Measurements from ENCODE around the gene KNG1. TPM values are rescaled to one million over a fixed set of nuclear protein-coding genes. Genes with fewer than 3 reads are reported as not detected.

The KNG1 gene
- total RNA-seq, 1 donor from 2014 or later = 1.4 TPM

DNA sequence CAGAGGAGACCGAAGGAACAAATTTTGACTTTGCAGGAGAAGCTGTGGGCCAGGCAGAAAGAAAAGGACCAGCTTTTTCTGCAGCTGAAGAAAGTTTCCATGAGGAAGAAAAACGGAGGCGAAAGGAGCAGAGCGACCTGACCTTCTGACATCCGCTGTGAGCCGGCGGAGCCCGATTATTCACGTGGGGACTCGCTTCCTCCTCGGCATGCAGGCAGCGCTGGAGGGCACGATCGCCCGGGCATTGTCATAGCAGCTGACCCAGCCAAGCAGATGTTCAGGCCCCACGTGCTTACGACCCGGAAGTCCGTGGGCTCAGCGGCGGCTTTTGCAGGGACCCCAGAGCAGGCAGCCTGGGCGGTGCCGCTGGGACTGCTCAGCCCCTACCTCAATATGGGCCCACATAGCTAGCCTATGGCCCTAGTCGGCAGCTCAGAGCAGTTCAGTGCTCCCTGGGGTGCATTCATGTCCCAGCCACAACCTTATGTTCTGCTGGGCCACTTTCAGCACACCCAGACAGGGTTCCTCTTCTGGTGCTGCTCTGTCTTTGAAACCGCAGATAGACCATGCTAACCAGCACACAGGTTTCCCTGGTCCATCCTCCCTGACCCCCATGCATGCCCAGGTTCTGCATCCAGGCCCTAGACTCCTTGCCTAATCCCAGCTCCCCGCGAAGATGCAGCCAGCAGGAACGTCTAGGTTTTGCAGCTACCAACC lies 55.7 kb downstream of the KNG1 start:
- DNase-seq (ENCODE audit: low spot score) = peak; percentile 52

DNA sequence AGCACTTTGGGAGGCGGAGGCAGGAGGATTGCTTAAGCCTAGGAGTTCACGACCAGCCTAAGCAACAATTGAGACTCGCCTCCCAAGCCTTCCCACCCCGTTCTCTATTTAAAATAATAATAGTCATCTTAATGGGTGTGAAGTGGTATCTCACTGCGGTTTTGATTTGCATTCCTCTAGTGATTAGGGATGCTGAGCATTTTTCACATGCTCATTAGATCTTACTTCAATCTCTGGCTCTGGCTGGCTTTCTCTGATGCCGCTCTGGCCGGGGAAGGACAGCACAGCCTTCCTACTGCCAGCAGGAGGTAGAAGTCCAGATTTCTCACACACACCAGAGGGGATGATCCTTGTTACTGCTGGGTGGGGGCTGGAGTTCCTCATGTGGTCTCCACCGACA lies 58.8 kb downstream of the KNG1 start:
- DNase-seq (ENCODE audit: low spot score) = no peak

DNA sequence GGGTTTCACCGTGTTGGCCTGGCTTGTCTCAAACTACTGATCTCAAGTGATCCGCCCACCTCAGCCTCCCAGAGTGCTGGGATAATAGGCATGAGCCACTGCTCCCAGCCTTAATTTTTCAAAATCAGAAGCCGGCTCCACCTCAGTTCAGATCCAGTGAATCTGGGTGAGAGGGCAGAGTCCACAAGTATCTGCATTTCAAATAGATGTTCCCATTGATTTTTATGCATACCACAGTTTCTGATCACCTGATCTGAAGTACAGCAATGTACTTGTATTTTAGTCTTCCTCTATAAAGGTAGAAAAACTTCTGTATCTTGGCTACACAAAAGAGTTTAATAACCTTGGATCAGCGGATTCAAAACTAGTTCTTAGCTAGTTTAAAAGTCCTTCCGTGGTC lies 62.0 kb downstream of the KNG1 start:
- no peak for DNase-seq (ENCODE audit: low spot score)

DNA sequence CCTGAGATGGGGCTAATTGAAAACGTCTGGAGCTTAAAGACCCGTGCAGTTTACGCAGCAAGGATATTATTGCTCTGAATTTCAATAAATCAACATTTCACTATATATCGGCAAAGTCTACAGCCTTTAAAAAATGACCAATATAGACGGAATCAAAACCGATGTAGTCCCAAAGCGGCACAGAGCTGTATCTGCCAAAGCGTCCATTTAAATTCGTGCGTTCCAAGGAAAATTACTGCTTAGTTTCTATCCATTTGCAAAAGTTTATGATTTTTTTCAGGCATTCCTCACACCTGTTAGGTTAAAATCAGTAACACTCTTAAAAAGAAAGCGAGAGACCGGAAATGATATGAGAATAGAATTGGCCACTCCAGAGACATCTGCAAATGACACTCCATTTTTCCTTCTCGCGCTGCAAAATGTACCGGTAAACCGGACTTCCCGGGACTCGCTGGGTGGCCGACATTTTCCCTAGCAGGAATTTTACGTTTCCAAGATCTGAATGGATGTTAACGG lies 65.4 kb downstream of the KNG1 start:
- peak; percentile 24 for DNase-seq (ENCODE audit: low spot score)

DNA sequence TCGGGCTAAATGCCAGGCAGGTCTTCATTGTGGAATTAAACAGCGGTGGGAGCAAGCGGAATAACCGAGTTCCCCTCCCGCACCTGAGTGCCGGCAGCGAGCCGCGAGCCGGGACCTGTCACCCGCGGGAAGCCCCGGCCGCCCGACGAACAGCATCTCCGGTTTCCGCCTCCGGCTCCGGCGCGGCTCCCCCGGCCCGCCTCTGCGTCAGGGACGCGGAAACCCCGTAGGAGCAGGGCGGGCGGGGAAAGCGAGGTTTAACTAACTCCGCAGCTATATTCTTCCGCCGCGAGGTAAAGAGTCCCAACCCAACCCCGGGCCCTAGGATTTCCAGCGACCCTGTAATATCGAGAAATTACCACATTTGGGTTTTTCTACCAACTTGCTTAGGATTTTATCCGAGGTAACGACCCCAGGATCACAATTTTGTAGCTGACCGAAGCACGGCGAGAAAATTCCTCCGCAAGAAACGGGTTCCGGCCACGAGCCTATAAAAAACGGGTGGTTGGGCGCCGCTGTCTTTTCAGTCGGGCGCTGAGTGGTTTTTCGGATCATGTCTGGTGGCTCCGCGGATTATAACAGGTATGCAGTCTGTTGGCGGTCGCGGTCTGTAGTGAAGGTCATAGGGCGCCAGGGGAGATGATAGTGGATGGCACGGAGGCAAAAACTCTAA lies 66.0 kb downstream of the KNG1 start, which contains the start of gene EIF4A2:
Gene EIF4A2 (plus strand): TSS at position 520 of the 673 bp plus-strand sequence. CDS start 34 bp downstream, at position 554.
- DNase-seq (ENCODE audit: low spot score) = peak; percentile 89

DNA sequence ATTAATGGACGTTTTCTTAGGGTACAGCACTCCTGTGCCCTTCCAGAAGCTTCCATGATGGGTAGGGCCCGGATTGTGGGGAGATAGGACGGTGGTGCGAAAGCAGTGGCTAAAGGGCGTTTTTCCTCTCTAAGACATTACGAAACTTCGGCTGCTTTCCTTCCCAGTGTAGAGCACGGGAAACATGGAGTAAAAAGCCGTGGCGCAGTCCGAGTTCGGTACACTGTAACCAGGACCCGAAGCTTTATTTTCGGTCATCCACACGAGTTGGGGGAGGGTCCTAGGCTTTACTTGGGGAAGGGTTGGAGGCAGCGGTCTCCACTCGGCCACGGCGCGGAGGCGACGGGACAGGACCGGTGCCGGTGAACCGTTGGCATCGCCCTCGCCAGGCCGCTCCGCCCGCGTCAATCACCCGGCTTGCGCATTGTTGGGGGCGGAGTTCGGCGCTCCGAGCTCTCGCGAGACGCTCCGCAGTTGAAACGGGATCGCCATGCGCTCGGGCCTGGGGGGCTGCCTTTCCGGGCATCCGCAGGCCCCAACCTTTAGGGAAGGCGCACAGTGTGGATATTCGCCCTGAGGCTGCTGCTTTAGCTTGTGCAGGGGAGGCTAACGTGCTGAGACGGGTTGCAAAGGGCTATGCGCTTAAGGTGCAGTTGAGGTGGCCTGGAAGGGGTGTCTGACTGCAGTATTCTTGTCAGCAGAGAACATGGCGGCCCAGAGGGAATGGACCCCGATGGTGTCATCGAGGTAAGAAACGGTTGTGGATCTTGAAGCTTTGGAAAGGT lies 66.8 kb downstream of the KNG1 start:
- DNase-seq (ENCODE audit: low spot score) = peak; percentile 83

DNA sequence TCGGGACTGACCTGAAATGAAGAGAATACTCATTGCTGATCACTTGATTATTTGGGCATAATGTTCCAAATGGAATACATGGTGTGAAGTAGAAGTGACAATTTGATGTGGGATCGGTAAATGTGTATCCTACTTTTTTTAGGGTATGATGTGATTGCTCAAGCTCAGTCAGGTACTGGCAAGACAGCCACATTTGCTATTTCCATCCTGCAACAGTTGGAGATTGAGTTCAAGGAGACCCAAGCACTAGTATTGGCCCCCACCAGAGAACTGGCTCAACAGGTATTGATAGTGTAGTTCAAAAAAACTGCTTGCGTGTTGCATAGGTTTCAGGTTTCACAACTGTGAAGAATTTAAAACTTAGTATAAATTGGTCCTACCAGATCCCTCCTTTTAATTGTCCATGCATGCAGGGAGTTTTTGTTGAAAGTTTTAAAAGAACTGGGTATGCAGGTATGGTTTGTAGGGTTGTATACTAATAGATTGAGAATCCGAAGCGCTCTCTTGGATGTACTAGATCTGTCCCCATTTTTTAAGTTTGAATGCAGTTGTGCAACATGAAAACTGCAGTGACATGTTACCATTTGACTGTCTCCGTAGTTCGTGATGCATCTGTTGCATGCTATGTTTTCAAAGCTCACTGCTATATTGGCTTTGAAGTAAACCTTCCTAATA lies 67.8 kb downstream of the KNG1 start:
- DNase-seq (ENCODE audit: low spot score) = no peak

DNA sequence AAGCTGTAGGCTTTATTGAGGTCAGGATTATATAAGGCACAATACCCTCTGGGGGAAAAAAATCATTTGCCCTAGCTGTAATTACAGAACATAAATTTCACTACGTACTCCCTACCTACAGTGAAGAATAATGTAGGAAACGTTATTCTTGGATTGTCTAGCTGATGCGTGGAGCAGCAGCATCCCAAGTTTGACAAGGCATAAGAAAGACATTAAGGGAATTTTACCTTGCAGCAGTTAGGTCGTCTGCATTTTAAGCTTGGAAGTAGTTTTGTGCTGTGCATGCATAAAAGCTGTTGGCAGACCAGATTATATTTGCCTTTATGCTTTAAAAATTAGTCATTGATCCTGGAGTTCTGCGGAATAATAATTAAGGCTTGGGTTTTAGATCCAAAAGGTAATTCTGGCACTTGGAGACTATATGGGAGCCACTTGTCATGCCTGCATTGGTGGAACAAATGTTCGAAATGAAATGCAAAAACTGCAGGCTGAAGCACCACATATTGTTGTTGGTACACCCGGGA lies 68.4 kb downstream of the KNG1 start:
- DNase-seq (ENCODE audit: low spot score) = no peak

DNA sequence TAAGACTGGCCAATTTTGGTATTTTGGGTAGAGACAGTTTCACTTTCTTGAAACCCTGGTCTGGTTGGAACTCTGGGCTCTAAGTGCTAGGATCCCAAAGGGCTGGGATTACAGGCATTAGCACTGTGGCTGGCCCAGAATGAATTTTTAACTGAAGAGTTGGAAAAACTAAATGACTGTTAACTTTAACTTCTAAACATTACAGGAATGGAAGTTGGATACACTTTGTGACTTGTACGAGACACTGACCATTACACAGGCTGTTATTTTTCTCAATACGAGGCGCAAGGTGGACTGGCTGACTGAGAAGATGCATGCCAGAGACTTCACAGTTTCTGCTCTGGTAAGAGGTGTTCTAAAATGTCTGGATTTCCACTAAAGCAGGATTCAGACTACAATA lies 69.8 kb downstream of the KNG1 start:
- DNase-seq (ENCODE audit: low spot score) = no peak

DNA sequence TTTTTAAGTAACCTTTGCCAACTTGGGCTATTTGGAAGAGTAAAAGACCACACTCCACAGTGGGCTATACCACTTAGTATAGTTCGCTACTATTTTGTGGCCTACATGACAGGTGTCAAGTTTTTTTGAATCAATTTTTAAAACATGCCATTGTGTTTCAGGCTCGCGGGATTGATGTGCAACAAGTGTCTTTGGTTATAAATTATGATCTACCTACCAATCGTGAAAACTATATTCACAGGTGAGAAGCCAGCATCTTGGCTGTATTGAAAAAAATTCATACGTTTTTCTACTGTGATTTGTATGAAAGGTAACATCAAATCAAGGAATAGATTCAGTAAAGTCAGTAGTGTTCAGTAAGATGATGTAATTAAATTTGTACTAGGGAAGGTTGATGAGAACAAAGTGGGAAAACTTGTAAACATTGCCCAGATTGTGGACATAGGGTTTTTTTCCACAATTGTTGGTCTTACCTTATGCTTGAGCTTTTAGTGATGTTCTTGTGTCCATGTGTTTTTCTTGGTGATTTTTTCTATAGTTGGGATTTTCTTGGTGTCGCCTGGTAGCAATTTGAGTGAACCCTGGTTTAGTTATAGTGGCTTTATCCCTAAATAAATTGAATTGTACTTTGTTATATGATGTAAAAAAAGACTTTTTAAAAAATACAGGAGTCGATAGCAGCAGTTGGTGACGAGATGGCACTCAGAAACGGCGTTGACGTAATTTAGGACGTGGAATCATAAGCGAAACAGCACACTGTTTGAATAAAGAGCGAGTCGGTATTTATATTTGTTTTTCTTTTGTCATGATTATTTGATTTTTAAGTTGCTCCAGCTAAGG lies 70.7 kb downstream of the KNG1 start:
- DNase-seq (ENCODE audit: low spot score) = no peak

DNA sequence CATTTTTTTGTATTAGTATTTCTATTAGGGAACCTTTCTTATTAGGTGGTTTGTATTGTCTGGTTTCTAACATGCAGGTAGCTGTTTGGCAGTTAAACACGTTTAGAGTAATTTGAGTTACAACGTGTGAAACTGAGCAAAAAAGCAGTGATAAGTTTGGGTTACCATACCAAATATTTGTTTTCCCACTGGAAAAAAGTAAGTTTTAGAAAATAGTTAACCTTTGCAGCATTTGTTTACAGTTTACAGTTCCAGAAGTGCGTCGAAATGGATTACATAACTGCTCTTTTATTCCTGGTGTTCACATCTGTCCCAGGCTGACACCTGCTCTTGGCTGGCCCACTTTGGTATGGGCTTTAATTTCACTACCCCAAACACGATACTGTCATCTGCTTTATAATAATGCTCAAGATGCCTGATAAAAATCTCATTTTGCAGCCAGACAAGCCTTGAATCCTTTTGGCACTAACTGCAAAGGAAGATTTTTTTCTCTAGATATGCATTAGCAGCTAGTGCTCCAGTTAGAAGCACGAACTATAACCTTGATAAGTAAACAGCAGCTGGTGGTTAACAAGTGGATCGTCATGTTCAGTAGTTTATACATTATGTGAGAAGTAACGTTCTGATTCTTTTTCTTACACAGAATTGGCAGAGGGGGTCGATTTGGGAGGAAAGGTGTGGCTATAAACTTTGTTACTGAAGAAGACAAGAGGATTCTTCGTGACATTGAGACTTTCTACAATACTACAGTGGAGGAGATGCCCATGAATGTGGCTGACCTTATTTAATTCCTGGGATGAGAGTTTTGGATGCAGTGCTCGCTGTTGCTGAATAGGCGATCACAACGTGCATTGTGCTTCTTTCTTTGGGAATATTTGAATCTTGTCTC lies 71.6 kb downstream of the KNG1 start:
- no peak for DNase-seq (ENCODE audit: low spot score)

DNA sequence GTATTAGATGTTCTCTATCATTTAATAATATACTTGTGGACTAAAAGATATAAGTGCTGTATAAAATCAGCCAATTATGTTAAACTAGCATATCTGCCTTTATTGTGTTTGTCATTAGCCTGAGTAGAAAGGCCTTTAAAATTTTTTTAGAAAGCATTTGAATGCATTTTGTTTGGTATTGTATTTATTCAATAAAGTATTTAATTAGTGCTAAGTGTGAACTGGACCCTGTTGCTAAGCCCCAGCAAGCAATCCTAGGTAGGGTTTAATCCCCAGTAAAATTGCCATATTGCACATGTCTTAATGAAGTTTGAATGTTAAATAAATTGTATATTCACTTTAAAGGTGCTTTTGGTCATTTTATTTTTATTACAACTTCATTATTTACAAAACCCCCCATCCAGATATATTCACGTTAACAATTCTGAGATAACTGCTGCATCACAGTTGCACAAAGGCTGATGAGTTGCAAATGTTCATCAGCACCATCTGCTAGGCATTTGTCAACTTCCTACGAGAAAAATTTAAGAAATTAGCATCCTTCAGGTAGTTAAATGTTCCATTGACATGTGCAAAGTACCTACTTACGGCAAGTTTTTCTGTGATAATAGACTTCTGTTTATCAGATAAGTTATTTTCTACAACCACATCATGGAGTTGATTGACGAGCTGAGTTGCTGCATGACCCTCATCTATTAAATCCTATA lies 72.5 kb downstream of the KNG1 start:
- DNase-seq (ENCODE audit: low spot score) = no peak

DNA sequence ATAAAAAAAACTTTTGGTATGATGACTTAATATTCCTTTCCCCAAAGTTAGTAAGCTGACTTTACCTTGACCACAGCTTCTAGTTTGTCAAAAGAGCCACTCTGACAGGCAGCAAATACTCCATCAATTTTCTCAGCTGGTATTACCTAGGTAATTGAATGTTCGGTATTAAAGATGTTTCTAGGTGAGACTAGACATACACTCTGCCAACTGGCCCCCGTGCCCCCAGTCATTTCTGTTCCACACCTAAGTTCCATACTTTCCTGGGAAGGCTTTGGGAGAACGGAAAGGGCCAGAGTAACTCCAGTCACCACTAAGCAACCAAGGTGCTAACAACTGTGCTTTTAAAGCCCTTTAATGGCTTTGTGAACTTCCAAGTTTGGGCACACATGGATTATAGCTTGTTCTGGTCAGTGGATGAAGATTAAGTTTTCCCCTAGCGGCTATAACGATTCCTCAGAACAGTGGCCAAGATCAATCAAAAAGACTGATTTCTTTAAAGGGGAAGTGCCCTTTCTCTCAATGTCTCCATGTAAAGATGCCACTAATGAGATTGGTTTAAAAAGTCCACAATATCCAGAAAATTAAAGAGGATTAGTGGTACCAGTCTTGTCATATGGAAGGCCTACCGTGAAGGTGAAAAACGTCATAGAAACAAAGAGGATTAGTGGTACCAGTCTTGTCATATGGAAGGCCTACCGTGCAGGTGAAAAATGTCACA lies 73.3 kb downstream of the KNG1 start:
- DNase-seq (ENCODE audit: low spot score) = no peak

Other genes starting within 250 kb of the KNG1 start
- 8.4 TPM for gene CRYGS, start 173.0 kb upstream of the KNG1 start, total RNA-seq (ENCODE audit: insufficient read depth, low replicate concordance)
- gene TBCCD1, start 150.0 kb upstream of the KNG1 start, total RNA-seq (ENCODE audit: insufficient read depth, low replicate concordance) = 6.3 TPM
- gene DNAJB11, start 146.6 kb upstream of the KNG1 start, total RNA-seq (ENCODE audit: insufficient read depth, low replicate concordance) = 43.1 TPM
- gene AHSG, start 104.3 kb upstream of the KNG1 start, total RNA-seq (ENCODE audit: insufficient read depth, low replicate concordance) = not detected
- 1.2 TPM for gene FETUB, start 77.0 kb upstream of the KNG1 start, total RNA-seq (ENCODE audit: insufficient read depth, low replicate concordance)
- gene HRG, start 51.3 kb upstream of the KNG1 start, total RNA-seq (ENCODE audit: insufficient read depth, low replicate concordance) = 1.9 TPM
- gene EIF4A2, start 66.2 kb downstream of the KNG1 start, total RNA-seq (ENCODE audit: insufficient read depth, low replicate concordance) = 664 TPM
- 23.8 TPM for gene RFC4, start 89.1 kb downstream of the KNG1 start, total RNA-seq (ENCODE audit: insufficient read depth, low replicate concordance)
- 3.9 TPM for gene ADIPOQ, start 125.4 kb downstream of the KNG1 start, total RNA-seq (ENCODE audit: insufficient read depth, low replicate concordance)
- gene ST6GAL1, start 213.2 kb downstream of the KNG1 start, total RNA-seq (ENCODE audit: insufficient read depth, low replicate concordance) = 44.1 TPM